HG03469 (cell line): ENCODE results near the gene CENPS.

Experiments
- ATAC-seq: cut with Tn5 transposase; IDR thresholded peaks from one replicate; pipeline ENCODE4 v1.9.1; 2021; ENCODE audit warnings: mild to moderate bottlenecking, moderate library complexity, moderate number of reproducible peaks; ENCODE audit not compliant: unreplicated experiment

The CENPS gene

GRCh38 chr1:10489291-10490055 lies 59.2 kb downstream of the CENPS start:
- ATAC-seq, result no peak

GRCh38 chr1:10490286-10490970 lies 60.2 kb downstream of the CENPS start:
- no peak for ATAC-seq
